Lung microvascular endothelial cell (primary cell): ENCODE data around the gene ZFP90. TPM values are rescaled to one million over a fixed set of nuclear protein-coding genes. Genes with fewer than 3 reads are reported as not detected.
A peak's percentile ranks its signal among the peaks of the same experiment; 100 is the strongest.

Source experiments
- DNase-seq, 2 donors: peaks; one replicate each; pipeline versions ENCODE4 v3.0.0 to v3.0.0-alpha.2; 2010; ENCODE audit warnings: low read depth in 2 of 2
- total RNA-seq: library from RNA; depleted of rRNA; stranded (reverse); fragments of >200 nt; gene quantifications from 2 replicates; pipeline ENCODE4 v1.2.1, GENCODE V29; 2014

ZFP90 gene
- total RNA-seq, 1 donor from 2014 or later = 14.7 TPM

- no peak for DNase-seq
Measured at GRCh38 chr16:68577352-68577853, 38.3 kb downstream of the ZFP90 start.

DNA sequence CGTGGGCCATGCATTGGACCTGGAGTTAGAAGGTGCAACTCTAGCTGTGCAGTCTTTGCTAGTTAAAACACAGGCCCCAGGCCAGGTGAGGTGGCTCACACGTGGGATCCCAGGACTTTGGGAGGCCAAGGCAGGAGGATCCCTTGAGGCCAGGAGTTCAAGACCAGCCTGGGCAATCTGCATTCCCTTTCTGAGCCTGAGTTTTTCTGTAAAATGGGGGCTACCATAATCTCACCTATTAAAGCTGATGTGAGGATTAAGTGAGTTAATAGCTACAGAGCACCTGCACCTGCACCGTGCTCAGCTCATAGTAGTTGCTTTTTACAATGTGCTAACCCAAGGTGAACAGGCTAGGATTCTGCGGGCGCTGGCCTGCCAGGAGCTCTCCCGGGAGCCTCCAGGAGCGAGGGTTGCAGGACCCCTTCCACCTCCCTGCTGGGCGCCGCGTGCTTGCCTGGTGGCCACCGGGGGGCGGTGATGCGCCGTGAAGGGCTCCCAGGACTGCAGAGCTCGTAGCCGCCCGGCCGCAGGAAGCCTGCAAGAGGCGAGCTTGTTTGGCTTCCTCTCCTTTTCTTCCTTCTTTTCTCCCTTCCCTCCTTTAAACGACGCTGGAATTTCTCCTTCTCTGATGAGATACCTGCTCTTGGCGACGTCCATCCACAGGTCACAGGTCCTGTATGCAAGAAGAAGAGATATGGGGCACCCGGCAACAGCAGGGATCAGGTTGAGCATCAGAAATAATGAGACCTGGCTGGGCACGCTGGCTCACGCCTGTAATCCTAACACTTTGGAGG, 51.3 kb downstream of the ZFP90 start:
- DNase-seq = peak; percentile 58 to 74

GRCh38 chr16:68592466-68593337, 53.6 kb downstream of the ZFP90 start:
- peak; percentile 35 to 43 for DNase-seq

DNA sequence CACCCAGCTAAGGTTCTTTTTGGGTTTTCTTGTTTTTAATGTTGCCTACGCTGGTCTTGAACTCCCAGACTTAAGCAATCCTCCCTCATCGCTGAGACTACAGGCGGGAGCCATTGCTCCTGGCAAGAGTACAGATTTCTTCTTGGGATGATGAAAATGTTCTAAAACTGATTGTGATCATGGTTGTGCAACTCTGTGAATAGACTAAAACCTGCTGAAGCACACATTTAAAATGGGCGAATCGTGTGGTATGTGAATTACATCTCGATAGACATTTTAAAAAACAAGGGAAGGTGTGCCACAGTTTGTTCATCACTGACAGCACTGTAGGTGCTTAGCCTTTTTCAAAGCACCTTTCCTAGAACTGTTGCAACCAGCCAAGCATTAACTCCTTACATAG, 57.2 kb downstream of the ZFP90 start:
- DNase-seq = no peak

DNA sequence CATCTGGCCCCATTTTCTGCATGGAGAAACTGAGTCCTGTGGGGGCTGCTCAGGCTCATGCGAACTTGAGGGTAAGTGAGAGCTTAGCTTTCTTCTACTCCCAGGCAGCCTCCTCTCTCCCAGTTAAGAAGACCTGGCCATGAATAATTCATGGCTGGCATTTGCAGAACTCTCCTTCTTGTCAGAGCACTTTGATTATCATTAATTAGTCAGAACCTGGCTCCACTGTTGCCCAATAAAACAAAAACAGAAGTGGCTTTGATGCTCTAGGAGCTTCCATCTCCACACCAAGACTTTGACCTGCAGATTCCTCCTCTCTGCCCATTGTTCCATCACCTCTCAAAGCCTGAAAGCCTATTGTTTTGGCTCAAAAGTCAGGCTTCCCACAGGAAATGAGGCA, 60.5 kb downstream of the ZFP90 start:
- DNase-seq = no peak

DNA sequence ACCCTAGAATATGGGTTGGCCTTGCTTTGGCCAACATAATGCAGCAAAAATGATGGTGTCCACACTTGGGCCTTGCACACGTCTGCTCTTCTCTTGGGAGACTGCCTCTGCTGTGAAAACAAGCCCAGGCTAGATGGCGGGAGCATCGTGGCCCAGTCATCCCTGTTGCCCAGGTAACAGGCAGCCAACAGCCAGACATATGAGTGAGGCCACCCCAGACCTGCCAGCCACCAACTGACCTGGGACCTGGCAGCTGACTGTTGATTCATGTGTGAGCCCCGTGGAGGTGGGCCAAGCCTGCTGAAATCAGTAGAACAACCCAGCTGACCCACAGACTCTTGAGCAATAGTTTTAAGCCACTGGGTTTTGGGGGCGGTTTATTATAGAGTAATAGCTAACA, 66.7 kb downstream of the ZFP90 start:
- no peak for DNase-seq

- no peak for DNase-seq
Measured at GRCh38 chr16:68607443-68607842, 68.4 kb downstream of the ZFP90 start.

- no peak for DNase-seq
Measured at GRCh38 chr16:68608330-68608729, 69.2 kb downstream of the ZFP90 start.

DNA sequence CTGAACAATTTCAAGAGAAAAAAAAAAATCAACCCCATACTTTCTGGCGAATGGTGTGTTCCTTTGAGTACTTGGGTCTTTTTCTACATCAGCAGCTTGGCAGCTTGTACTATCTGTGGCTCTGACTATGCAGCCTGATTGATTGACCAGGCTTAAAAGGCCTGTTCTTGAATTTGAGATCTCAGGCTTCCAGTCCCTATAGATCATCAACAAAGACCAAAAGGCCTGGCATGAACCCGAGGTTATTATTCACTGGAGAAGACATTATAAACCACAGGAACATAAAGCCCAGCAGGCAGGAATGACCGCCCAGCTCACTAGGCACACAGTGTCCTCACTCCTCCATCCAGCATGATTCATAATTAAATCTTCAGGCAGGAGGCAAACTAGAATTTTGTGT, 73.9 kb downstream of the ZFP90 start:
- DNase-seq = no peak

- no peak for DNase-seq
Measured at GRCh38 chr16:68617734-68618133, 78.6 kb downstream of the ZFP90 start.

Other genes with a start within 250 kb of the ZFP90 start
- gene SLC7A6OS, start 228.3 kb upstream of the ZFP90 start, total RNA-seq = 8.3 and 10.3 TPM in 2 replicates
- 20.9 and 22.0 TPM in 2 replicates for gene PRMT7, start 228.3 kb upstream of the ZFP90 start, total RNA-seq
- gene SMPD3, start 90.8 kb upstream of the ZFP90 start, total RNA-seq = under 0.01 TPM in 2 replicates
- not detected in 2 replicates for gene CDH3, start 106.0 kb downstream of the ZFP90 start, total RNA-seq
- not detected in 2 replicates for gene CDH1, start 198.0 kb downstream of the ZFP90 start, total RNA-seq